IPS-18c (cell line): ENCODE data around the gene LCOR.
"Not testable (repeated sequence)": the region's sequence is repeated elsewhere in the genome, so short reads cannot be mapped to it uniquely, and the experiment has no call there.

ENCODE experiments used
- H3K4me3 ChIP-seq: 2 replicates; pipeline ENCODE4 v1.7.0; 2013; ENCODE audit warnings: low read depth, mild to moderate bottlenecking, low read length, moderate library complexity; ENCODE audit not compliant: insufficient read depth
- H3K9me3 ChIP-seq: one replicate; pipeline ENCODE4 v1.6.1; 2013; ENCODE audit warnings: mild to moderate bottlenecking, low read length, moderate library complexity; ENCODE audit not compliant: control insufficient read depth, insufficient read depth

LCOR gene

DNA sequence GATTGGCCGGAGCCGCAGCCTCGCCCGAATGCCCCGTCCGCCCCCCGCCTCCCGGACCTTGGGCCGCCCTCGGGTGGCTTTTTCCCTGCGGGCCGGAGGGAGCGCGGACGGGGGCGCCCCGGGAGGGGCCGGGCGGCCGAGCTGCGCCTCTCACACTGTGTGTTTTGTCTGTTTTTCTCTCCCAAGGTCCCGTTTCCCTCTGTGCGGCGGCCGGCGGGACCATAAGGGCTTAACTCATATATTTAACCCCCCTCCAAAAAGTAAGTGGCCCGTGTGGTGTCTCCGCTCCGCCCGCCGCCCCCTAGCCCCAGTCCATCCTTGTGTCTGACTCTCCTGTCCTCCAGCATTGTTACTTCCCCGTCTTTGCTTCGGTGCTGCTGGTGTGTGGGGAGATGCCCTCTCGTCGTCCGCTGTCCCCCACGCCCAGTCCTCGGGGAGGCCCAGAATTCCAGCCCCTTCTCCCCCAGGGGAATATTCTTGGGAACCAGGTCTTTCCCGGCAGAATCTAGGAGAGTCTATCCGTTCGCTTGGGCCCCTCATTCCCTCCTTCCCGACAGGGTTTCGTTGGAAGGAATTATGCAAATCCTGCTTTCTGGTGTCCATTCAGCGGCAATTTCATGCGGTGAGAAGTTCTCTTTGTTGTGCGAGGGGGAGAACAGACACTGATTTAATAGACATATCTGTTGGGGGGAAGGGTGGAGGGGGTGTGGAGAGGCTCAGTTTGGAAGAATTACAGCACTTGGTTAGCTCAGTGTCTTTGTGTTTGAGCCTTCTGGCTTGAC, 1.3 kb downstream of the LCOR start:
- H3K9me3 ChIP-seq: no peaks in the 10 kb centered on the region
- H3K4me3 ChIP-seq: peak overlapping the region; percentile 95

DNA sequence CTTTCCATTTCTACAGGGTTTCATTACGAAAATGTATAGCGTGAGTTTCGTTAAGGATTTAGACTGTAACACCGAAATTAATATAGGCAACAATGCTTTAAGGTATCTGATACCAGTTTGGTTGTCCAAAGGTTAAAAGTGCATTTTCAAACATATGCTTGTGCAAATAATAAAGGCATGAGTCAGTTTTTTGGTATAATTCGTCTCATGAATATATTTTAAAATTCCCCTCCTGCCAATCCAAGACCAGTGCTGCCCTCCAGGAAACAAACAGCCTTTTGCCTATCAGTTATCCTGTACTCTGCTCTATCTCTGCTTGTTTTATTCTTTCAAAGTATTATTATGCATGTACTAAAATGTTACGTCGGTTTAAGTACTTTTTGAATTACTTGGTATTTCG, 2.0 kb downstream of the LCOR start:
- Histone ChIP-seq H3K9me3 (no peaks in the 10 kb centered on the region), H3K4me3 (peak overlapping the region; percentile 95)

- no peak overlapping the region for H3K4me3 ChIP-seq
- no peaks in the 10 kb centered on the region for H3K9me3 ChIP-seq
Observed at GRCh38 chr10:96835899-96836298, 3.8 kb downstream of the LCOR start.

DNA sequence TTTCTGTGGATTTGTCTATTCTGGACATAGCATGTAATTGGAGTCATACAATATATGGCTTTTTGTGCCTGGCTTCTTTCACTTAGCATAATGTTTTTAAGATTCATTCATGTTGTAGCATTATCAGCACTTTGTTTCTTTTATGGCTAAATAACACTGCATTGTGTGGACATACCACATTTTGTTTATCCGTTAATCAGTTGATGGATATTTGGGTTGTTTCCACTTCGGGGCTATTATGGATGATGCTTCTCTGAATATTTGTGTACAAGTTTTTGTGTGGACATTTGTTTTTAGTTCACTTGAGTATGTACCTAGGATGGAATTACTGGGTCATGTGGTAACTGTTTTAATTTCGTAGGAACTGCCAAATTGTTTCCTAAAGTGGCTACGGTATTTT, 6.4 kb downstream of the LCOR start:
- Histone ChIP-seq H3K4me3 (no peak overlapping the region), H3K9me3 (no peaks in the 10 kb centered on the region)

DNA sequence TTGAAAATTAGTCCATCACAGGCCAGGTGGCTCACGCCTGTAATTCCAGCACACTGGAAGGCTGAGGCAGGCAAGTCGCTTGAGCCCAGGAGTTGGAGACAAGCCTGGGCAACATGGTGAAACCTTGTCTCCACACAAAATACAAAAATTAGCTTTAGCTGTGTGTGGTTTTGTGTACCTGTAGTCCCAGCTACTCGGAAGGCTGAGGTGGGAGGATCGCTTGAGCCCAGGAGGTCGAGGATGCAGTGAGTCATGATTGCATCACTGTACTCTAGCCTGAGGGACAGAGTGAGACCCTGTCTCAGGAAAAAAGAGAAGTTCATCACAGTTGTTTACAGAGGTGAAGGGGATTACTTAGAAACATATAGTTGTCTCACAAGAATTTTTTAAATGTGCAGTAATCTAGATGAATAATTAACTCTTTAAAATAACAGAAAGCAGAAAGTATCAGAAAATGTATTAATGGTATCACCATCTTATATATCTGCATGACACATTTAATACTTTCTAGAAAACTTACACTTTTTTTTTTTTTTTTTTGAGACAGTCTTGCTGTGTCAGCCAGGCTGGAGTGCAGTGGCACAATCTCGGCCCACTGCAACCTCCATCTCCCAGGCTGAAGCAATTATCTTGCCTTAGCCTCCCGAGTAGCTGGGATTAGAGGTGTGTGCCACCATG, 8.9 kb downstream of the LCOR start:
- no peaks in the 10 kb centered on the region for H3K9me3 ChIP-seq
- H3K4me3 ChIP-seq: no peak overlapping the region

DNA sequence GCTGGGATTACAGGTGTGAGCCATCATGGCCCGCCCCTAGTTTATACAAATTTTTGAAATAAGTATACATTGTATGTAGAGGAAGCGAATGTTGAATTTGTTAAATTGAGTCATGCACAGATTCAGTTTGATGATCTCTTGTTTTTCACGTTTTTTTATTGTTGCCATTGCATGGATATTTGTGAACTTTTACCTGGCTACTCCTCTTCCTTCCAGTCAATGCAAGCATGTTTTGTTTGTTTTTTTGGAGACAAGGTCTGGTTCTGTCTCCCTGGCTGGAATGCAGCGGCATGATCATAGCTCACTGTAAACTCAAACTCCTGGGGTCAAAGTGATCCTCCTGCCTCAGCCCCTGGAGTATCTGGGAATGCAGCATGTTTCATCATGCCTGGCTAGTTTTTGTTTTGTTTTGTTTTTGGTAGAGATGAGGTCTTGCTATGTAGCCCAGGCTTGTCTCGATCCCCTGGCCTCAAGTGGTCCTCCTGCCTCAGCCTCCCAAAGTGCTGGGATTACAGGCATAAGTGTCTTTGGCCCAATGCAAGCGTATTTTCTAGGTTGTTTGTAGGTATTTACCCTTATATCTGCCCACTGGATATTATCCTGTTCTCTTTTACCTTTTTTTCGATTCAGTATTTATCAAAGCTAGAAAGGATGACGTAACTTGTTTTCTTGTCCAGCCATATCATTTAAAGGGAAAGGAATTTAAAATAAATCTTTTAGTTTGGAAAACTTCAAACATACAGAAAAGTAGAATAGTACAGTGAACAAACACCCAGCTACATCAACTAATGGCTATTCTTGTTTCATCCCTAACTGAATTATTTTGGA, 11.0 kb downstream of the LCOR start:
- Histone ChIP-seq H3K4me3 (no peak overlapping the region), H3K9me3 (no peaks in the 10 kb centered on the region)

DNA sequence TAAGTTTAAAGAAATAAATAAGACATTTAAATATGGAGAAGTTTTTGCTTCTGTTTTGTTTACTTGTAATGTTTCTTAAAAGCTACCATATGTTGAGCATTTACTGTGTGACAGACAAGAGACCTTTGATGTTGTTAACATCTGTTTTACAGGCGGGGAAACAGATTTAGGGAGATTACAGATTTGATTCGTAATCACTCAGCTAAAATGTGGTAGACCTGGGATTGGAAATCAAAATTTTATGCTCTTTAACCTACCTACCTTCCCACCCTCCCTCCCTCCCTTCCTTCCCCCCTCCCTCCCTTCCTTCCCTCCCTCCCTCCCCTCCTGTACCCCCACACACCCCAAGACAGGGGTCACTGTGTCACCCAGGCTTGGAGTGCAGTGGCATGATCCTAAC, 11.7 kb downstream of the LCOR start:
- no peak overlapping the region for H3K4me3 ChIP-seq
- H3K9me3 ChIP-seq: no peaks in the 10 kb centered on the region

DNA sequence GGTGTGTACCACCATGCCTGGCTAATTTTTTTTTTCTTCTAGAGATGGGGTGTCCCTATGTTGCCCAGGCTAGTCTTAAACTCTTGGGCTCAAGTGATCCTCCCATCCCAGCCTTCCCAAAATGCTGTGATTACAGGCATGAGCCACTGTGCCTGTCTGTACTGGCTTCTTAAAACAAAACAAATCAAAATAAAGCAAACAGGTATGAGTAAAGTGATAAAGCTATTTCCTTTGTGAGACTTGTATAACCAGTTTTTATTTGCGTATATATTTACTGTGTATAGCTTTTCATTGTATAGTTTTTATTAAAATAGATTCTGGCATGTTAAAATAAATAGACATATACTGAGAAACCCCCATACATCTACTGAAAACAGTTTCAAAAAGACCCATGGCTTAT, 14.3 kb downstream of the LCOR start:
- Histone ChIP-seq H3K4me3 (no peak overlapping the region), H3K9me3 (no peaks in the 10 kb centered on the region)

- no peak overlapping the region for H3K4me3 ChIP-seq
- H3K9me3 ChIP-seq: no peaks in the 10 kb centered on the region
Observed at GRCh38 chr10:96846926-96847325, 14.8 kb downstream of the LCOR start.

- H3K4me3 ChIP-seq, H3K9me3 ChIP-seq: not testable (repeated sequence)
Observed at GRCh38 chr10:96847356-96847755, 15.3 kb downstream of the LCOR start.

DNA sequence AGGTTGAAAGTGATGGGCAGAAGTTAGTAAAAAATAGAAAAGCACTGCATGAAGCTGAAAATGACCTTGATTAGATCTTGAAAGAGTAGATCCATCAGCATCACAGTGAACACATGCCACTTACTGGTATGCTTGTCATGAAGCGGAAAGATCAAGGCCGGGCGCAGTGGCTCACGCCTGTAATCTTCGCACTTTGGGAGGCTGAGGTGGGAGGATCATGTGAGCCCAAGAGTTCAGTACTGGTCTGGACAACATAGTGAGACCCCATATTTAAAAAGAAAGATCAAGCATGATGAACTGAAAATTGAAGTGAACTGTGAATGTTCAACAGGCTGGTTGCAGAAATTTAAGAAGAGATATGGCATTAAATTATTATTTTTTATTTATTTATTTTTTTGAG, 18.0 kb downstream of the LCOR start:
- Histone ChIP-seq H3K4me3 (no peak overlapping the region), H3K9me3 (no peaks in the 10 kb centered on the region)

- Histone ChIP-seq H3K9me3 (no peaks in the 10 kb centered on the region), H3K4me3 (no peak overlapping the region)
Observed at GRCh38 chr10:96850825-96851224, 18.7 kb downstream of the LCOR start.

DNA sequence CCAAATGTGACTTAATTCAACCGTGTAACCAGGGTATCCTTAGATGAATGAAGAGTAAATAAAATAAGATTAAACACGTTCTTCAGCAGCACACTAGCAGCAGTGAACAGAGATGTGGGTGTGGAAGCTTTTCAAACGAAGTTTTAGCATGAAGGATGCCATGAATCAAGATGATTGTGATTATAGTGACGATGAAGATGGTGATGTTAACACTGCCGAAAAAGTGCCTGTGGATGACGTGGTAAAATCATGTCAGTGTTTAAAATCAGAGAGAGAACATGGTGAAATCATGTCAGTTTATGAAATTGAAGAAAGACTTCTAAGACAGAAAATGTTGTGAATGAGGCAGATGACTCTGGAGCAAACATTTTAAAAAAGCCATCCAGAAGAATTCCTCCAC, 19.2 kb downstream of the LCOR start:
- no peak overlapping the region for H3K4me3 ChIP-seq
- H3K9me3 ChIP-seq: no peaks in the 10 kb centered on the region

DNA sequence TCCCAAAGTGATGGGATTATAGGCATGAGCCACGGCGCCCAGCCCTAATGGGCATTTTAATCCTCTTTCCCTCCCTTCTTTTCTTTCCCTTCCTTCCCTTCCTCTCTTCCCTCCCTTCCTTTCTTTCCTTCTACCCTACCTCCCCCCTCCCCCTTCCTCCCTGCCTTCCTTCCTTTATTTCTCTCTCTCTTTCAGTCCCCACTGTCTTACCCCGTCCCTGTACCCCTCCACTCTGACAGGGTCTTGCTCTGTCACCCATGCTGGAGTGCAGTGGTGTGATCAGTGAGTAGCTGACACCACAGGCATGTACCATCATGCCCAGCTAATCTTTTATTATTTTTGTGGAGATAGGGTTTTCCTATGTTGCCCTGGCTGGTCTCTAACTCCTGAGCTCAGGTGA, 24.2 kb downstream of the LCOR start:
- Histone ChIP-seq H3K9me3 (no peaks in the 10 kb centered on the region), H3K4me3 (no peak overlapping the region)

DNA sequence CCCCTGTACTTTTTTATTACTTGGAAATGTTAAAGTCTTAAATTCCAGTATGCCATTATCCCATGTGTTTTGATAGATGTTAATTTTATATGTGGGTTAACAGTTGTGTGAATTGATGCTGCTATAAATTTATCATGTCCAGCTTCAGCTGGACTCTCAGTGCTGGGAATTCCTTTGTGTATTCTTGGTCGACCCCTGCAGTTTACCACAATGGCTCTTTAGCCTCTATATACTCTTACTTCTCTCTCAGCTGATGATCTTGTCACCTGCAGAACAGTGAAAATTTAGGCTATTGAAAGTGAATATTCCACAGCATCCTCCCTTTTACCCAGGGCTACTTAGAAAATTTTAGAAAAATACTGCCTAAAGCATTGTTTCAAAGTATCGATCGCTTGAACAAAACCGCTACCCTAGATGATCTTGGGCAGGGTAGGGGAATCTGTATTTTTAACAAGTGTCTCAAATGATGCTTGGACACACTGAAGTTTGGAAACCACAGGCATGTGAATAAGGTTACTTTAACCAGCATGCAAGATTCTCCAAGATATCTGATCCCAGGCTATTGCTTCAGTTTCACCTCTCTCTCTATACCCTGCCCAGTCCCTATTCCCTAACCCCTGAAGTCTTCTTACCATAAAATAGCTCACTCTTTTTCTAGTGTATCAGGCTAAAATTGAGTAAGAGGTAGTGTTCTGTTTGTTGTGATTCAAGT, 25.4 kb downstream of the LCOR start:
- no peaks in the 10 kb centered on the region for H3K9me3 ChIP-seq

DNA sequence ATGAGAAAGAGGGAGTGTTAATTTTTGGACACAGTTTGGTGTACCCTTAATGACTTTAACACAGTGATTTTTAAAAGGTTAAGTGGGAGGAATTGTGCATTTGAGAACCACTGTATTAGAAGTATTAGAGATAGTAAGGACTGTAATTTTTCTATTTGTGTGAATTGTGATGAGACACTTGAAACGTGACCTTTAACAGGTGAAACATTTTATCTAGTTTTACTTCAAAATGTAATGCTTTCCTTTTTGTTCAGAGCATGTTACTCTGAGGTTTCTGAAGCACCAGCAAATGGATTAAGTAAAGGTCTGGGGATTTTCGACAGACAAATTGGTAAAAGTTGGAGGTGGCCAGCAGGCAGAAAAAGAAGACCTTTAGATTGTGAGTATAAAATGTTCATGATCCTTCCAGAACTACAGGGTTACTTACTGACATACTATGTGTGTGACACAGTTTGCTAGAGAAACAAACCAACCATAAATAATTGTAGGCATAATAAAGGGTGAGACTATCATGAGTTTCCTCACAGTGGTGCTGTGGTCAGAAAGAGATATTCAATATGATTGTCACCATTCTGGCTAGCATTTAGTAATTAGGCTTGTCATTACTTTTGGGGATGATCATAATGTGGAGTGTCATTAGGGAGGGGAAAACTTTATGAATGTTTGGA, 26.1 kb downstream of the LCOR start:
- H3K4me3 ChIP-seq: no peak overlapping the region
- no peaks in the 10 kb centered on the region for H3K9me3 ChIP-seq

More for the DNA sequence above, 25.4 kb downstream of the LCOR start:
- H3K4me3 ChIP-seq: no peak overlapping the region

DNA sequence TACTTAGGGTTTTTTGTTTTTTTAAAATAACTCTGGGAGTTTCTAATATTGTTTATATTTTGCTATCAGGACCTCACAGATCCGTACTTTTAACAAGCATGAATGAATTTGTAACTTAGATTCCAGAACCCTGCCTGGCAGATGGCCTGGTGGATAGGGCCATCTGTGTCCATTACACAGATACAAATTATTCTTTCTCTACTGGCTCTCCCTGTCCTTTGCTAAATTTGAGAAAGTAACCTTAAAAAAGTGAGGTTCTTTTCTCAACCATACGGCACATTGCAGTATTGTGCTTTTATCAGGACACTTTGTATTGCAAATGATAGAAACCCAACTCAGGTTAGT, 26.6 kb downstream of the LCOR start:
- H3K4me3 ChIP-seq: no peak overlapping the region
- H3K9me3 ChIP-seq: no peaks in the 10 kb centered on the region
